GM13977 (cell line): ENCODE data around the gene C20orf141.

Experiments
- DNase-seq: peaks from one replicate; pipeline ENCODE4 v3.0.0; 2012; ENCODE audit warnings: low spot score
- in situ Hi-C: fragments of 300-500 bp; cut with MboI; formaldehyde crosslinking; loops from one replicate; pipeline ENCODE4 v1.12.0; 2022; ENCODE audit warnings: low sequenced_read_pairs, low pct_unique_long_range_greater_than_20kb, mixed read lengths, inconsistent platforms; ENCODE audit not compliant: unreplicated experiment
- TF ChIP-seq, protein P1 (sequence below): IDR thresholded peaks from 2 replicates; pipeline ENCODE4 v1.5.1; 2012; ENCODE audit warnings: mild to moderate bottlenecking, control low read depth; ENCODE audit not compliant: insufficient read depth; ENCODE audit errors: extremely low read depth, missing control alignments

C20orf141 gene

DNA sequence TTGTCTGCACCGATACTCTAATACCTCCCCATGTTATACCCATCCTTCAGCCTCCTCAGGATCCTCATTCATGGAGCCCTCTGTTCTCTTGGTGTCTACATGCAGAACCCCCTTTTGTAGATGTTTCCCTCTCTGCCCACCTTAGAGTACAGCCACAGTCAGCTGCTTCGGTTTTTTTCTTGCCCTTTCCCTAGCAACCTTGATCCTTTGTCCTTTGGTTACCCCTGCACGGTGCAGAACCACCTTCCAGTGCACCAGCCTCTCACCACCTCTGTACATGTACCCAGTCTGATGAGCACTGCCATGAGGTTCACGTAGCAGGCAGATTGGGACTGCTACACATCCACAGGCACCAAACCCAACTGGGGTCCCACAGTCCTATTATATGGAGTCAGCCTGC lies 33.0 kb downstream of the C20orf141 start:
- no peak for DNase-seq
- in situ Hi-C loops = no loop called here
- TF ChIP-seq, protein P1, sequence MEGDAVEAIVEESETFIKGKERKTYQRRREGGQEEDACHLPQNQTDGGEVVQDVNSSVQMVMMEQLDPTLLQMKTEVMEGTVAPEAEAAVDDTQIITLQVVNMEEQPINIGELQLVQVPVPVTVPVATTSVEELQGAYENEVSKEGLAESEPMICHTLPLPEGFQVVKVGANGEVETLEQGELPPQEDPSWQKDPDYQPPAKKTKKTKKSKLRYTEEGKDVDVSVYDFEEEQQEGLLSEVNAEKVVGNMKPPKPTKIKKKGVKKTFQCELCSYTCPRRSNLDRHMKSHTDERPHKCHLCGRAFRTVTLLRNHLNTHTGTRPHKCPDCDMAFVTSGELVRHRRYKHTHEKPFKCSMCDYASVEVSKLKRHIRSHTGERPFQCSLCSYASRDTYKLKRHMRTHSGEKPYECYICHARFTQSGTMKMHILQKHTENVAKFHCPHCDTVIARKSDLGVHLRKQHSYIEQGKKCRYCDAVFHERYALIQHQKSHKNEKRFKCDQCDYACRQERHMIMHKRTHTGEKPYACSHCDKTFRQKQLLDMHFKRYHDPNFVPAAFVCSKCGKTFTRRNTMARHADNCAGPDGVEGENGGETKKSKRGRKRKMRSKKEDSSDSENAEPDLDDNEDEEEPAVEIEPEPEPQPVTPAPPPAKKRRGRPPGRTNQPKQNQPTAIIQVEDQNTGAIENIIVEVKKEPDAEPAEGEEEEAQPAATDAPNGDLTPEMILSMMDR = no peak

DNA sequence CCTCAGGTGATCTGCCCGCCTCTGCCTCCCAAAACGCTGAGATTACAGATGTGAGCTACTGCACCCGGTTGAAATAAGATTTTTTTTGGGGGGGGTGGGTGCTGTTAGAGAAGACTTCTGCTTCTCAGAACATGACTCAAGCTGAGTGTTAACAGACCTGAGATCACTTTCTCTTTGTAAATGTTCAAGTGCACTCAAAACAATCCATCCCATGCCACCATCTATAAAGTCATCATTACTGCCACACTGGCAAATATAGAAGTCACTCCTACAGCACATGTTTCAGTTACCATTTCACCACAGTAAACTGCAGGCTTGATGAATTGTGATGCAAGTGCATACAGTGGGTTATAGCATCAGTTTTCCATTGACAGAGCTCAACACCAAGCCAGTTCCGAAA lies 34.7 kb downstream of the C20orf141 start:
- DNase-seq = no peak
- in situ Hi-C loops = no loop called here
- TF ChIP-seq, protein P1 = no peak

DNA sequence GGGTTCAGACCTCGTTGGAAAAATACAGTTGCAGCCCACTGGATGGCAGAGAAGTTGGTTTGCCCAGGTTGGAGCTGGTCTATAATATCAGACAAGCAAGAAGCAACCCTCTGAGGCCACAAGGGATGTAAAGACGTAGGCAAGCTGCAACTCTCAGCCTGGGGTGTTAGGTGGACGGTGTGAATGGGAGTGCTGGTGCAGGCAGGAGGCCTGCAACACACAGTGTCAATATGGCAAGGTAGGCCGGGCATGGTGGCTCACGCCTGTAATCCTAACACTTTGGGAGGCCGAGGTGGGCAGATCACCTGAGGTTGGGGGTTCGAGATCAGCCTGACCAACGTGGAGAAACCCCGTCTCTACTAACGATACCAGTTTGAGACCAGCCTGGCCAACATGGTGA lies 36.3 kb downstream of the C20orf141 start:
- no peak for DNase-seq
- TF ChIP-seq, protein P1 = no peak
- in situ Hi-C loops = no loop called here

DNA sequence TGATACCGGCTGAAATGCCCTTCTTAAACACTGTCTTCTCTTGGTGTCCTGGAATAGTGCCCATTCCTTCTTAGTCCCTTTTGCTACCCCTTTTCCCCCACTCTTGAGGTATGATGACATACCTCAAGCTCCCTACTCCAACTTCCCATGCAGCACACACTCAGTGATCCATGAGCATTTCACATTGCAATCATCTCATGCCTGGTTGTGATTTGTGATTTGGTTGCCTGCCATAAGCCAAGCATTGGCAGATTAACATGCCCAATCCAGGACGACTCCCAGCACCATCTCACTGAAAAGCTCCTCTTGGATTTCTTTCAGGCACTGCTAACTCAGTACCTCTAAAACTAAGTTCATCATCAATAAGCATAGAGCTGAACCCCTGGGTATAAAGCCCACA lies 43.8 kb downstream of the C20orf141 start:
- in situ Hi-C loops = no loop called here

DNA sequence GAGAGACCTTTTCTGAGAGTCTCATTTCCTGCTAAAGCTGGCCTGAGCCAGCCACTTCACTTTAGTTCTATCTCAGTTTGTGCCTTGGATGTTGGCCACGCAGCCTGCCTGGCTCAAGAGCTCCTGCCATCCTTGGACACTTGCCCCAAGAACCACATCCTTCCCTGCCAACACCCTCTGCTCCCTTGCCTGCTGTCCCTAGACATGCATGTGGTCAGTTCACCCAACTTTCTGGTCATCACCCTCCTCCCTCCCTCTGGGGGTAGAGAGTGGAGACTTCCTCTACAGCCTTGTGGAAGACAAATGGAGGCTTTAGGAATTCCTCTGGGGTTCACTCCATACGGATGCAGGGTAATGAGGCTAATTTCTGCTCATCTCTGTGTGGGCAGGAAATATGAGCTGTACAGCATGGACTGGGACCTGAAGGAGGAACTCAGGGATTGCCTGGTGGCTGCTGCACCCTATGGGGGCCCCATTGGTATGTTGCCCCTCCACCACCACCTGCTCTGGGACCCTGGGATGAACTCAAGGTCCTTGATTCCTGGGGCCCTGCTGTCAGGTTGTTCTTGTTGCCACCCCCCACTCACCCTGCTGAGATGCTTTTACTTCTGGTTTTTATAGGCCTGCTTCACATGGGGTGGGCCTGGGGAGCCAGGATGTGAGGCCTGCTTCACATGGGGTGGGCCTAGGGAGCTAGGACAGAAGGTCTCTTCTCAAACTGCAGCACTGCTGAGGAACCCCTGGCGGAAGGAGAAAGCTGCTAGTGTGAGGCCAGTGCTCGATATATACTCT lies 44.7 kb downstream of the C20orf141 start:
- TF ChIP-seq, protein P1 = no peak
- in situ Hi-C loops = no loop called here
- DNase-seq = no peak

More for the DNA sequence above, 43.8 kb downstream of the C20orf141 start:
- TF ChIP-seq, protein P1 = no peak
- DNase-seq = no peak

DNA sequence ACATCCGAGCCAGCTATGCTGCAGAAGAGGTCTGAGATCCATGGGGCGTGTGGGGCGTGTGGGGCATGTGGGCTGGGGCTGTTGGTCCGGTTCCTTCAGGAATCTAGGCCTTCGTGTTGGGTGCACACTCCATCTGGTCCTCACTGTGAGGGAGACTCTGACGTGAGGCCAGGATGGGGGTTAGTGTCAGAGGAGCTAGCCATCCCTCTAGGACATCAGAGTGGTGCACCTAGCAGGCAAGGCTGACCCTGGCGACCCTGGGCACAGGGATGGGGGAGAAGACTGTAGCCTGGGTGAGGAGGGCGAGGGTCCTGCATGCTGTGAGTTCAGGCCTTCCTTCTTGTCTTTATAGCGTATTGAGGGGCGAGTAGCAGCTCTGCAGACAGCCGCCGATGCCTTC lies 49.8 kb downstream of the C20orf141 start:
- in situ Hi-C loops = no loop called here
- no peak for DNase-seq
- TF ChIP-seq, protein P1 = no peak

DNA sequence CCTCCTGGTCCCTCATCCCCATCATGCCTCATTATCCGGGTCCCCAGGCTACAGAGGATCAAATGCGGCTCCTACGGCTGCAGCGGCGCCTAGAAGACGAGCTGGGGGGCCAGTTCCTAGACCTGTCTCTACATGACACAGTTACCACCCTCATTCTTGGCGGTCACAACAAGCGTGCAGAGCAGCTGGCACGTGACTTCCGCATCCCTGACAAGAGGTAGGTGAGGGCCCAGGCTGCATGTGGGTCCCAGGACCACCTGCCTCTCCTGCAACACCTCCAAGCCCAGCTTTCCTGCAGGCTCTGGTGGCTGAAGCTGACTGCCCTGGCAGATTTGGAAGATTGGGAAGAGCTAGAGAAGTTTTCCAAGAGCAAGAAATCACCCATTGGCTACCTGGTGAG lies 50.3 kb downstream of the C20orf141 start:
- in situ Hi-C loops = no loop called here
- DNase-seq = no peak
- TF ChIP-seq, protein P1 = no peak
